Sigmoid colon (tissue), 4 donors: ENCODE data around the gene CREB3.

Source experiments
- EP300 ChIP-seq, 4 donors: sonication (generic); formaldehyde crosslinking; IDR thresholded peaks; one replicate each; pipeline ENCODE4 v1.6.1; 2017; ENCODE audit warnings: antibody characterized with exemption in 4 of 4
- POLR2A ChIP-seq, 2 donors: fragments of 450-650 bp; IDR thresholded peaks; one replicate each; pipeline ENCODE4 v1.6.1; 2016; ENCODE audit warnings: antibody characterized with exemption in 2 of 2, mild to moderate bottlenecking in 2 of 2, moderate library complexity in 2 of 2

GRCh38 chr9:35771534-35771933, 39.1 kb downstream of the CREB3 start:
- TF ChIP-seq POLR2A (IDR thresholded peaks at IDR 0.05) (no peak), EP300 (IDR thresholded peaks at IDR 0.05) (no peak)
